Measurements from ENCODE around the gene CEACAM16.

GRCh38 chr19:44687888-44688287 is 11.1 kb upstream of the CEACAM16 start:
- TF ChIP-seq CTCF (IDR thresholded peaks at IDR 0.05), result no peak
- no peak for TF ChIP-seq POLR2A (IDR thresholded peaks at IDR 0.05)
